ENCODE data around the gene ESPNL.

The ESPNL gene

GRCh38 chr2:238123218-238123971 lies 23.3 kb downstream of the ESPNL start:
- H3K9ac ChIP-seq (ENCODE audit: low read depth, low read length) = no peak overlapping the region
- DNase-seq = no peak
- H3K4me1 ChIP-seq (ENCODE audit: insufficient read depth, low read length) = no peaks in the 10 kb centered on the region
- no peaks in the 10 kb centered on the region for H3K9me3 ChIP-seq (ENCODE audit: insufficient read depth, low read length, severe bottlenecking)
- H3K4me2 ChIP-seq (ENCODE audit: insufficient read depth, low read length) = no peak overlapping the region
- H3K27me3 ChIP-seq (ENCODE audit: insufficient read depth, low read length, poor library complexity) = peaks cover 11% of the 10 kb centered on the region
- no peak overlapping the region for H3K4me3 ChIP-seq (ENCODE audit: low read depth in 1 of 2, low read length in 2 of 2)
- no peak overlapping the region for H2AFZ ChIP-seq (ENCODE audit: low read depth, low read length)
- H4K20me1 ChIP-seq (ENCODE audit: insufficient read depth, low read length) = no peaks in the 10 kb centered on the region; the same call in 1 of the 2 replicates
- TF ChIP-seq EZH2 (IDR thresholded peaks at IDR 0.05; ENCODE audit: borderline replicate concordance, low read depth, low read length, severe bottlenecking) = no peak
- TF ChIP-seq CTCF (IDR thresholded peaks at IDR 0.05; ENCODE audit: borderline replicate concordance, extremely low read depth, low read length, poor library complexity, severe bottlenecking) = no peak
- no peaks in the 10 kb centered on the region for H3K36me3 ChIP-seq (ENCODE audit: insufficient read depth, low read length)
- ATAC-seq (ENCODE audit: insufficient read depth, low read depth) = no peak
- no peaks in the 10 kb centered on the region for H3K79me2 ChIP-seq (ENCODE audit: insufficient read depth, low read length)
- no peak overlapping the region for H3K27ac ChIP-seq (ENCODE audit: low read length)

GRCh38 chr2:238123991-238124470 lies 23.9 kb downstream of the ESPNL start:
- Histone ChIP-seq H3K9ac (ENCODE audit: low read depth, low read length) (no peak overlapping the region), H3K79me2 (ENCODE audit: insufficient read depth, low read length) (no peaks in the 10 kb centered on the region), H2AFZ (ENCODE audit: low read depth, low read length) (no peak overlapping the region), H4K20me1 (ENCODE audit: insufficient read depth, low read length) (no peaks in the 10 kb centered on the region; the same call in 1 of the 2 replicates), H3K9me3 (ENCODE audit: insufficient read depth, low read length, severe bottlenecking) (no peaks in the 10 kb centered on the region), H3K4me2 (ENCODE audit: insufficient read depth, low read length) (no peak overlapping the region), H3K36me3 (ENCODE audit: insufficient read depth, low read length) (no peaks in the 10 kb centered on the region), H3K4me1 (ENCODE audit: insufficient read depth, low read length) (no peaks in the 10 kb centered on the region), H3K27ac (ENCODE audit: low read length) (no peak overlapping the region), H3K27me3 (ENCODE audit: insufficient read depth, low read length, poor library complexity) (peaks cover 6% of the 10 kb centered on the region), H3K4me3 (ENCODE audit: low read depth in 1 of 2, low read length in 2 of 2) (no peak overlapping the region)
- TF ChIP-seq EZH2 (IDR thresholded peaks at IDR 0.05; ENCODE audit: borderline replicate concordance, low read depth, low read length, severe bottlenecking) (no peak), CTCF (IDR thresholded peaks at IDR 0.05; ENCODE audit: borderline replicate concordance, extremely low read depth, low read length, poor library complexity, severe bottlenecking) (no peak)
- DNase-seq = no peak
- no peak for ATAC-seq (ENCODE audit: insufficient read depth, low read depth)

- Histone ChIP-seq H3K4me2 (ENCODE audit: insufficient read depth, low read length) (no peak overlapping the region), H2AFZ (ENCODE audit: low read depth, low read length) (no peak overlapping the region), H3K9ac (ENCODE audit: low read depth, low read length) (no peak overlapping the region), H3K79me2 (ENCODE audit: insufficient read depth, low read length) (no peaks in the 10 kb centered on the region), H3K9me3 (ENCODE audit: insufficient read depth, low read length, severe bottlenecking) (no peaks in the 10 kb centered on the region), H3K27ac (ENCODE audit: low read length) (no peak overlapping the region), H3K4me1 (ENCODE audit: insufficient read depth, low read length) (no peaks in the 10 kb centered on the region), H4K20me1 (ENCODE audit: insufficient read depth, low read length) (no peaks in the 10 kb centered on the region; the same call in 1 of the 2 replicates), H3K27me3 (ENCODE audit: insufficient read depth, low read length, poor library complexity) (peaks cover 3% of the 10 kb centered on the region), H3K36me3 (ENCODE audit: insufficient read depth, low read length) (no peaks in the 10 kb centered on the region), H3K4me3 (ENCODE audit: low read depth in 1 of 2, low read length in 2 of 2) (no peak overlapping the region)
- DNase-seq (no peak), ATAC-seq (ENCODE audit: insufficient read depth, low read depth) (0 out of 3 replicates have a peak, but pooled peaks have one; percentile 29)
- TF ChIP-seq EZH2 (IDR thresholded peaks at IDR 0.05; ENCODE audit: borderline replicate concordance, low read depth, low read length, severe bottlenecking) = no peak
- peak; percentile 6 for TF ChIP-seq CTCF (IDR thresholded peaks at IDR 0.05; ENCODE audit: borderline replicate concordance, extremely low read depth, low read length, poor library complexity, severe bottlenecking)
Measured at GRCh38 chr2:238124488-238125126, 24.5 kb downstream of the ESPNL start.

All from DND-41 (cell line).